SH-SY5Y (cell line): ENCODE measurements around the gene PGLYRP4.

Source experiments
- GATA2 ChIP-seq: IDR thresholded peaks from 2 replicates; pipeline ENCODE4 v1.6.1; 2011; ENCODE audit warnings: mild to moderate bottlenecking, low read depth, low read length
- GATA3 ChIP-seq: IDR thresholded peaks from 2 replicates; pipeline ENCODE4 v1.6.1; 2011; ENCODE audit warnings: low read depth, mild to moderate bottlenecking, low read length, moderate library complexity

PGLYRP4 gene

DNA sequence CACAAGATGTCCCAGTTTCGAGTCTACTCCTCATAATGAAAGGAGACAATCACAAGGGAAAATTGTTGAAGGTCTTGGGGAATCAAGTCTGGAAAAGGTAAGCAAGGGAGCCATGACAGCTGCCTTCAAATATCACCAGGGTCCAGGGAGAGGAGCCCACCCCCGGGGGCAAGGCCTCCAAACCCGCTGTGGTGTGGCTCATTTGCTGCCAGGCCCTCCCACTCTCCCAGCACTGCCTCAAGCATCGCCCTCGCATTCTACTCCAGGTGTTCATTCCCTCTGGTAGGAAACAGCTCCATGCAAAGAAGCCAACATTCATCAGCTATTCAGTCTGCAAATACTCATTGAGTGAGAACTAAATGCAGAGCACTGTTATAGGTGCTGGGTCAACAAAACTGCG is 17.6 kb upstream of the PGLYRP4 start:
- TF ChIP-seq GATA2: no peak
- no peak for TF ChIP-seq GATA3

- TF ChIP-seq GATA3 (no peak), GATA2 (no peak)
These were observed 17.1 kb upstream of the PGLYRP4 start for GRCh38 chr1:153365696-153366095.

- TF ChIP-seq GATA3: no peak
- TF ChIP-seq GATA2: no peak
These were observed 16.4 kb upstream of the PGLYRP4 start for GRCh38 chr1:153364766-153365666.

DNA sequence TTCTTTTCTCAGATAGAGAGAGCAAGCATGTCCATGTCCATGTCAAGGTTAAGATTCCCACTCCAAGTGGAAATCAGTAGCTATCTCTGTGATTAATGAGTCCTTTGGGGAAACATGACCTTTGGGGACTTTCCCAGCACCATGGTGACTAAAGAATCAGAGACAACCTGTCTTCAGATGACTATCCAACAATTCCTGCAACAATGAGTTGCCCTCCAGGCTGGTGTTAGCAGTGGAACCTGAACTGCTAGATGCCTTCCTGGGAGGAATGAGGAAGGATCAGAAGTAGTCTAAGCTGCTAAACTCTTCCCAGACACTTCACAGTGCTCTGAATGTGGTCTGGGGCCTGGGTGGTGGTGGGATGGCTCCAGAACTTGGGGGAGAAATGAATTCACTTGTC is 15.5 kb upstream of the PGLYRP4 start:
- no peak for TF ChIP-seq GATA3
- TF ChIP-seq GATA2: no peak

DNA sequence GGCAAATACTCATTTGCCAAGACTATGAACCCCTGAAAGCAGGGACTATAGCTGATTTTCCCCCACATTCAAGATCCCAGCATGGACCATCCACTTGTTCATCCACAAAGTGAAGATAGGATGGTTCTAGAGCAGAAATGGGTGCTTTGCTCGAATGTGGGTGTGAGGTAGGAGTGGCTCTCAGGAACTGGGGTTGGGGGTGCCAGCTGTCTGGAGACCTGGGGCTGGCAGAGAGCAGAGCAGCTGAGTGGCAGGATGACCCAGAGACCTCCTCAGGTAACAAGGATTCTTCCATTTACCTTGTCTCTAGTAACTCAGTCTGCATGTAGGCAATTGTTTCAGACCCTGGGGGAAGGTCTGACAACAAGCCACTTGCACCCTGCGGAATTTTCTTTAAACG is 15.0 kb upstream of the PGLYRP4 start:
- TF ChIP-seq GATA3: no peak
- TF ChIP-seq GATA2: no peak

GRCh38 chr1:153362187-153362775 is 13.6 kb upstream of the PGLYRP4 start:
- no peak for TF ChIP-seq GATA2
- TF ChIP-seq GATA3: no peak

- TF ChIP-seq GATA2 (no peak), GATA3 (no peak)
These were observed 13.0 kb upstream of the PGLYRP4 start for GRCh38 chr1:153361480-153362109.

DNA sequence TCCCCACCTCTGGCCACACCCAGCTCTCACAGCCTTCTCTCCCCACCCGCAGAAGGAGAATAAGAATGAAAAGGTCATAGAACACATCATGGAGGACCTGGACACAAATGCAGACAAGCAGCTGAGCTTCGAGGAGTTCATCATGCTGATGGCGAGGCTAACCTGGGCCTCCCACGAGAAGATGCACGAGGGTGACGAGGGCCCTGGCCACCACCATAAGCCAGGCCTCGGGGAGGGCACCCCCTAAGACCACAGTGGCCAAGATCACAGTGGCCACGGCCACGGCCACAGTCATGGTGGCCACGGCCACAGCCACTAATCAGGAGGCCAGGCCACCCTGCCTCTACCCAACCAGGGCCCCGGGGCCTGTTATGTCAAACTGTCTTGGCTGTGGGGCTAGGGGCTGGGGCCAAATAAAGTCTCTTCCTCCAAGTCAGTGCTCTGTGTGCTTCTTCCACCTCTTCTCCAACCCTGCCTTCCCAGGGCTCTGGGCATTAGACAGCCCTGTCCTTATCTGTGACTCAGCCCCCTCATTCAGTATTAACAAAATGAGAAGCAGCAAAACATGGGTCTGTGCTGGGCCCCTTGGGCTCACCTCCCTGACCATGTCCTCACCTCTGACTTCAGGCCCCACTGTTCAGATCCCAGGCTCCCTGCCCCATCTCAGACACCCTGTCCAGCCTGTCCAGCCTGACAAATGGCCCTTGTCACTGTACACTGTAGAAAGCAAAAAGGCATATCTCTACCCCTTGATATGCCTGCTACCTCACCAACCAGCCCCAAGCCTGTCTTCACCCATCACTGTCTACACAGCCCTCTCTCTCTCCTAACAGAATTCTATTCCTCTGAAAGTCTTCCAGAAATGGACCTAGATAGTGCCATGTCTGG is 12.2 kb upstream of the PGLYRP4 start:
- TF ChIP-seq GATA3 (no peak), GATA2 (no peak)

- TF ChIP-seq GATA3 (no peak), GATA2 (no peak)
These were observed 11.5 kb upstream of the PGLYRP4 start for GRCh38 chr1:153360190-153360589.

- TF ChIP-seq GATA3: no peak
- no peak for TF ChIP-seq GATA2
These were observed 10.6 kb upstream of the PGLYRP4 start for GRCh38 chr1:153359241-153359640.

DNA sequence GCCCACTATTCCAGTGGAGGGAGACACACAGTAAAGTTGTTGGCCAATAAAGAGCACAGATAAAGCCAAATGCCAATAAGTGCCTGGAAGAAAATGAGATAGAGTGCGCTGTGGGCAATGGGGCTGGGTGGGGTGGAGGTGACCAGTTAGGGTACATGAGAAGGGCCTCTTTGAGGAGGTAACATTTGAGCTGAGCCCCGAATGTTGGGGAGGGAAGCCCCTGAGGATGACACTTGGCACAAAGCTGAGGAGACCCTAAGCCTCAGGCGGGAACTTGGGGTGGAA is 10.0 kb upstream of the PGLYRP4 start:
- no peak for TF ChIP-seq GATA2
- TF ChIP-seq GATA3: no peak

- TF ChIP-seq GATA3 (no peak), GATA2 (no peak)
These were observed 9.4 kb upstream of the PGLYRP4 start, which contains the start of gene S100A9 for GRCh38 chr1:153357853-153358690. Gene S100A9, plus strand, starts transcription at chr1:153357854. Its CDS starts 430 bp downstream, at chr1:153358284.
